GM18519 (cell line): ENCODE measurements around the gene ACAP2.
"Not testable (repeated sequence)": the region's sequence is repeated elsewhere in the genome, so short reads cannot be mapped to it uniquely, and the experiment has no call there.

Source experiments
- ATAC-seq: cut with Tn5 transposase; IDR thresholded peaks from one replicate; pipeline ENCODE4 v1.9.1; 2021; ENCODE audit warnings: mild to moderate bottlenecking, moderate library complexity; ENCODE audit not compliant: unreplicated experiment, low FRiP score

The ACAP2 gene

DNA sequence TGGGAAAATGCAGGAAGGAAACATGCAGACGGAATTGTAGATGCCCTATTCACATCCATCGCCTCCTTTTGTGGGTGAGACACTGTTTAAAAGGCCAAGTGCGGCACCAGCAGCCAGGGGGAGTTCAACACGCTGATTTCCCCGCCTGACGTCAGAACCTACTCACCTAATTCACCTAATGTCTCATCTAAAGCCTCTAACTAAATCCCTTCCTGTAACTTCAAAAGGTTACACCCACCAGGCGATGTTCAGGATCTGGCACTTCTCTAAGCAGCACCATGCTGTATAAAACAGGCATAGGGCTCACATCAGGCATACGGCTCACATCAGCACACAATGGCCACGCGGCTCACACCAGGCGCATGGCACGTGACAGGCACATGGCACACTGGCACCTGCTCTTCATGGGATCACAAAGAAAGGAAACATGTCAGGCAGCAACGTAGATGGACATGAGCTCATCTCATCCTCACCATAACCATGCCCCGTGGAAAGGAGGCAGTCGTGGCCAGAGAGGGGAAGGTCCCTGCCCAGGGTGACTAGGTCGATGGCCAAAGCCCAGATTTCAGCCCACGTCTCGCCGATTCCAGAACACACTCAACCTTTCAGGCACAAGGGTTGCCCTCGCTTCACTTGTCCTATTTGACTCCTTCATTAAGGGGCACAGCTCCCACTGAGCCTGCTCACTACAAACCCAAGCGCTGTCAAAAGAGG, 193.6 kb downstream of the ACAP2 start:
- ATAC-seq: no peak

DNA sequence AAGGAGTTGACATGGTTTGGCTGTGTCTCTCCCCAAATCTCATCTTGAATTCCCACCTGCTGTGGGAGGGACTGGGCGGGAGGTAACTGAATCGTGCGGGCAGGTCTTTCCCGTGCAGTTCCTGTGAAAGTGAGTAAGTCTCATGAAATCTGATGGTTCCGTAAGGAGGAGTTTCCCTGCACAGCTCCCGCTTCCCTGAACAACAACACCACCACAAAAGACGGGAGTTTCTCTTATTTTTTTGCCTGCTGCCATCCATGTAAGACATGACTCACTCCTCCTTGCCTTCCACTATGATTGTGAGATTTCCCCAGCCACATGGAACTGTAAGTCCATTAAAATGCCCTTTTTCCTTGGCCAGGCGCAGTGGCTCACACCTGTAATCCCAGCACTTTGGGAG, 194.5 kb downstream of the ACAP2 start:
- no peak for ATAC-seq

DNA sequence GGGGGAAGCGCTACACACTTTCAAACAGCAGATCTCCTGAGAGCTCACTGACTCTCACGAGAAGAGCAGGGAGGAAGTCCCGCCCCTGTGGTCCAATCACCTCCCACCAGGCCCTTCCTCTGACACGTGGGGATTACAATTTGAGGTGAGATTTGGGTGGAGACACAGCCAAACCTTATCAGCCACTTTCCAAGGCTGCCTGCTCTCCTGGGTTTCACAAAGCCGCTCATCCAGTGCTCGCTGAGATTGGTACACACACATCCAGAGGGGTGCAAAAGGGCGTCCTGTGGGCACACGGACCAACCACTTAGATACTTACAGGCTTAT, 195.0 kb downstream of the ACAP2 start:
- ATAC-seq: no peak

DNA sequence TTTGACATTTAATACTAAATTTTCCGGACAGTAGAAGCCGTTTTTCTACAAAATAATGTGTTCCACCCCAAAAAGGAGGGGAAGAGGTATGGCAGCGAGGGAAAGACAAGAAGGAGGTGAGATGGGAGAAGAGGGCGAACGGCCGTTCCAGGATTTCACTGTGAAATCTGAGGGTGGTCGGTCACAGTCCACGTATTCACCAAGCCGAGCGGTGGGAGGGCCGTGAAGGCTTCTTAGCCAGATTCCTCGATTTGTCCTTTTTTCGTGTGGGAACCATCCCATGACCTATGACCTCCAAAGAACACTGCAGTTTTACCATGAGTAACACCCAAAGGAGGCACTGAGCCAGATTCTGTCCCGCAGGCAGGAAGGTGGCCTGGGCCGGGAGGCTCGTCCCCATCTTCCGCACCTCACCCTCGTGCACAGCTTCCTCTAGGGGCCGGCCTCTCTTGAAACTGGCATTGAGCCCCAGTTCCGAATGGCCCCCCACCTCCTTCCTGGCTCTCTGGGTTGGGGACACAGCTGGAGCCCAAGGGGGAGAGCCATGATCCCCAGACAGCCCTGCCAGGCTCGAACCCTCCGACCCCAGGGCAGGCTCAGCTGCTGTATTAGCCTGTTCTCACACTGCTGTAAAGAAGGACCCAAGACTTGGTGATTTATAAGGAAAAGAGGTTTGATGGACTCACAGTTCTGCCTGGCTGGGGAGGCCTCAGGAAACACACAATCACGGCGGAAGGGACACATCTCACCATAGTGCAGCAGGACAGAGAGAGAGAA, 195.5 kb downstream of the ACAP2 start:
- ATAC-seq: no peak

DNA sequence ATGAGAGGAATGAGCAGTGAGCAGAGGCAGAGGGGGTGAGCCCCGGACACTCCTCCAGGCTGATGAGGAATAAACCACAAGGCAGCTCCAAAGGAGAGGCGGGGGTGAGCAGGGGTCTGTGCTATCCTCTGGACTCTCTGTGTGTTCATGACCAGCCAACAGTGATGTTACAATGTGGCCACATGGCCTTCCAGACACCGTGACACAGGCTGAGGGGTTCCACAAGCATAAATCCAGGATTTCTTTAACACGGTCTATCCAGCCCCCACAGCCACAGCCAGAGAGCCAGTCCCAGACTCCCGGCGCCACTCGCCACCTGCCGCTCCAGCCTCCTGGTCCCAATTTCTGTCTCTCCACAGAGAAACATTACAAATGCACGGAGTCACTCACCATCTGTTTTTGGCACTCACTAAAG, 196.2 kb downstream of the ACAP2 start:
- no peak for ATAC-seq

DNA sequence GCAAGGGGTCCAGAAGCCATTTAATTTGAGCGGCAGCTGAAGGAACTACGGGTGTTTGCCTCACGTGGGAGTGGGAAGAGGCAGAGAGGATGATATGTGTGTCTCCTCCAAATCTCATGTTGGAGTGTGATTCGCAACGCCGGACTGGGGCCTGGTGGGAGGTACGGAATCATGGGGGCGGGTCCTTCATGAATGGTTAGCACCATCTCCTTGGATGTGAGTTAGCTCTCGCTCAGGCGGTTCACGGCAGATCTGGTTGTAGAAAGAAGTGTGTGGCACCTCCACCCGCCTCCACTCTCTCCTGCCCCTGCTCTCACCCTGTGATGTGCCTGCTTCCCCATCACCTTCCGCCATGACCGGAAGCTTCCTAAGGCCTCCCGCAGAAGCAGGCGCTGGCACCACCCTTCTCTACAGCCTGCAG, 197.3 kb downstream of the ACAP2 start:
- ATAC-seq: no peak

DNA sequence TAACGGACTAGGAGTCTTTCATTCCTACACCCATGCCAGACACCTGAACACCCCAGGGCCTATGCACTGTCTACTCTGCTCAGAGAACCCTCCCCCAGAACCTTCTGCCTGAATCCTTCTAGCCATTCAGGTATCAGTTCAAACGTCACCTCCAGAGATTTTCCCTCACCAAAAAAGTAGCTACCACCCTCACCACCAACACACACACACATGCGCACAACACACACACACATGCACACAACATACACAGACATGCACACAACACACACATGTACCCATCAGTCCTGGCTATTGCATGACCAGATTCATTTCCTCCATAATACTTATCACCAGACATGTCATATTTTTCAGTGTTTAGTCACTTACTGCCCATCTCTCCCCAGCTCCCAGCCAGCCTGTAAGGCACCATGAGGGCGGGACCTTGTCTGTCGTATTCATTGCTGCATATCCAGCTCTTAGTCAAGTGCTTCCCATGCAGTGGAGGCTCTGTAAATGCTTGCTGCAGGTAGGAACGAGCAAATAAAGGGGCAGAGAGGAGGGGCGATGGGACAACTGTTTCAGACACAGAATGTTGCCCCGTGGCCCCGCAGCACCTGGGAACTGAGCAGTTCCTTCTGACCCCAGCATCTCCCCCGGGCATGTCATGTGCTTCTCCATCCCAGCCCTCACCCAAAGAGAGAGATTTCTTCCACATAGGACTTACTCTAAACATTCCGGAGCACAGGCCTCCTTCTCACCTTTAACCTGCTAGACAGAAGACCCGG, 201.0 kb downstream of the ACAP2 start:
- ATAC-seq: no peak

DNA sequence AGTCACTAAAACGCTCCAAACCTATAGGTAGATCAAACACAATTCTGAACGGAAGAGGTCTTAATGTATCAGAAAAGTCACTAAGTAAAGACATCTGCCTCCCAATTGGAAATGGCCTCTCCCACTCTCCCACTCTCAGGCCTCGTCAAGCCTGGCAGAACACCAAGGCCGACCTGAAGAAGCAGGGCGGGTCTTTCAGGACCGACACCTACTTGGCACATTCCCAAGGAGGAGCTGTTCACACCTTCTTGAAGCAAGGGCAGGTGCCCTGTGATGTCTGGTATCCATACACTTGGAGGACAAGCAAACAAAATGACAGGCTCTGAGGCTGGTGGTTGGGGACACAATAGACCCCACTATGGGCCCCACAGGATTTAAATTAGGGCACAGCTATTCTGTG, 201.9 kb downstream of the ACAP2 start:
- no peak for ATAC-seq

DNA sequence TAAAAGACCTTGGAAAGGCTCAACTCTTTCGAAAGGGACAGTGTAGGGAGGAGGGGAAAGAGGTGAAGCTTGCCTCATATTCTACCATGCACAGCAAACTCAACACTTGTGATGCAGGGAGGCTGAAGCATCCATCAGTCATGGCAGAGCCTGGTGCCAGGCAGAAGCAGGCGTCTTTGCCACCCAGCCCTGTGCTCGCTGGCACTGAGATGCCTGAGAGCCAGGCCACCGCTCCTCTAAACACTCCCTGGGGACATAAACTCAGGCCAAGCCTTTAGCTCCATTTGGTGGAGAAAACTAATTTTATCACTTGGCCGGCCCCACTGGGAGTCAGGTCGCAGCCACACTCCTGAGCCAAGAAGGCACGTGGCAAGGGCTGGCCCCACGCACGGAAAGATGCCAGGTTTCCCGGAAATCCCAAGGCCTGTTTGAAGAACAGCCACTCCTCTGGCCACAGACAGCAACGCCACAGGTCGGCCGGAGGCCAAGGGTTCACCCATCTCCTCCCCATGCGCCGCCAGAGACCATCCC, 202.6 kb downstream of the ACAP2 start:
- no peak for ATAC-seq

DNA sequence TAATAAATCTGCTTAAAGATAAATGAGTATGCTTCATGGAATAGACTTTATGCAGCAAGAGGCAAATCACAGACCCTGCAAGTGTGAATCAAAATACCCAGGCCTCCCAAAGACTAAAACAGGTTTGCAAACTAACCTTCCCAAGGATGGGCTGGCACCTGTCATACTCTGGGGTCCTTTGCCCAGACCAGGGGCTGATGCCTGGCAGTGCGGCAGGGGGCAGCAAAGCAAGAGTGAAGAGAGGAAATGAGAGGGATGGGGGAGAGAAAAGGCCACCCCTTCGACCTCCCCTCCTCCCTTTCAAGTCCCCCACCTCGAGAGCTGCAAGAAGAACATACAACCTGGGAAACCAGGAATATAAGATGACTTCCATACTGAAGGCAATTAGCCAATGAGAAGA, 203.7 kb downstream of the ACAP2 start:
- no peak for ATAC-seq

DNA sequence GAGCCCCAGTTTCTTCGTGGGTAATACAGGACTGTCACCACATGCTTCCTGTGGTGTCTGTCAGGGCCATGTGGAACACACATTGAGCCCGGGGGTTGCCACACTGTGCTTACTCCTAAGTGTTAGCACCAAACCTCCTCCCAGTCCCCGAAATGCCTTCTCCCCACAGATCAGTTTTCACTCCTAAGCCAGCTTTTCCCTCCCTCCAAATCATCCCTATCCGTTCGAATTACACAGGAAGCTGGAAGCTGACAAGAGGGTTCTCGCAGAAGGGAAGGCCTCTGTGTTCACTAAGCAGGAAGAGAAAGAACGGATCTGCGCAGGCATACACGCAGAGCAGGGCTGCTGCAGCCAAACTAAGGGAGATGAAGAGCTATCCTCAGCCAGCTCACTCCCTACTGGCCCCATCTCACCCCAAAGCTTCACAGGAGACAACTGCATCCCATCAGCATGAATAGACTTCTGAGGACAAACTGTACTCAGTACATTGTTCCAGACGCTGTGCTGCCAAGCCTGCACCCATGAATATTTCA, 204.2 kb downstream of the ACAP2 start:
- ATAC-seq: no peak

DNA sequence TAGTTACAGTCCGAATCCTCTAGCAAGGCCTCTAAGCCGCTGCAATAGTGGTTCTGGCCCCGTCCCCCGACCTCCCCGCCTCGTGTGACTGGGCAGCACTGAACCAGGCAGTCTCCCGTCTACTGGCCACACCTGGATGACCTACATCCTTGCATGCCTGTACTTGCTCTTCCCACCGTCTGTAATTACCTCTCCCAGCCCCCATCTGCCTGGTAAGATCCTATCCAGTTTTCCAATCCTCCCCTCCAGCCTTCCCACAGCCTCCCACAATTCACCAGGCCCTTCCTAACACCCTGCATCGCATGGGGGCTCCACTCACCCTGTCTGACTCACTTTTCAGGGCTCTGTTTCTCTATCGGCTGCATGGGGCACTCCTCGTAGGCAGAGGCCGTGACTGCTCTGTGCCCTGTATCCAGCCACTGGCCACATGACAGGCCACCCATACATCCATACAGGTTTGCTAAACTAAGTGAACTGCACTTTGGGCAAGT, 204.7 kb downstream of the ACAP2 start:
- no peak for ATAC-seq

DNA sequence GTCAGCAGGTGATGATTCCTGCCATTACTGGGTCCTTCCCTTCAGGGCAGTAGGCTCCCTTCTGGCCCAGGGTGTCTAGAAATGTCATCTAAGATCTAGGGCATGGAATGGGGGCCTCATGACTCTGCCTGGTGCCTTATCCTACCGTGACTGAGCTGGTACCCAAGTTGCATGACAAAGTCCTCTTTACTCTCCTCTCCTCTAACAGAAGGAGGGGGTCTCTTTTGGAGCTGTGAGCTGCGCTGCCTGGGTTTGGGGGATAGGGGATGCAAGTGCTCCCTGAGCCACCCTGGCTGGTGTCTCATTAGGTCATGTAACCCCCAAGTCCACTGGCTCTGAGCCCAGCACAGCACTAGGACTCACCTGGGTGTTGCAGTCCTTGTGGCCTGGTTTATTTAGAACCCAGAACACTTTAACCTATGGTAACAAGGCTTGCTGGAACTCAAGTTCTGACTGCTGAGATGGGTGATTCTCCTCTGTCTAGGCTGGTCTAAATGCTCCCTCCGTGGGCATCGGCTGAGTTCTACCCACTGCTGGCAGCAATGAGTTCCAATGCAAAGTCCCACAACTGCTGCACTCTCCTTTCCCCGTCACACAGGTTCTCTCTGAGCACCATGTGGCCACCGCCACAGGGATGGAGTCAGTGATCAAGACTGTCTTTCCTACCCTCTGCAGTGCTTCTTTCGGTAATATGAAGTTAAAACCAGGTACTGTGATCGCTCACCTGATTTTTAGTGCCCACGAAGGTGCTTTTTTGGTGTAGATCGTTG, 205.8 kb downstream of the ACAP2 start:
- no peak for ATAC-seq

DNA sequence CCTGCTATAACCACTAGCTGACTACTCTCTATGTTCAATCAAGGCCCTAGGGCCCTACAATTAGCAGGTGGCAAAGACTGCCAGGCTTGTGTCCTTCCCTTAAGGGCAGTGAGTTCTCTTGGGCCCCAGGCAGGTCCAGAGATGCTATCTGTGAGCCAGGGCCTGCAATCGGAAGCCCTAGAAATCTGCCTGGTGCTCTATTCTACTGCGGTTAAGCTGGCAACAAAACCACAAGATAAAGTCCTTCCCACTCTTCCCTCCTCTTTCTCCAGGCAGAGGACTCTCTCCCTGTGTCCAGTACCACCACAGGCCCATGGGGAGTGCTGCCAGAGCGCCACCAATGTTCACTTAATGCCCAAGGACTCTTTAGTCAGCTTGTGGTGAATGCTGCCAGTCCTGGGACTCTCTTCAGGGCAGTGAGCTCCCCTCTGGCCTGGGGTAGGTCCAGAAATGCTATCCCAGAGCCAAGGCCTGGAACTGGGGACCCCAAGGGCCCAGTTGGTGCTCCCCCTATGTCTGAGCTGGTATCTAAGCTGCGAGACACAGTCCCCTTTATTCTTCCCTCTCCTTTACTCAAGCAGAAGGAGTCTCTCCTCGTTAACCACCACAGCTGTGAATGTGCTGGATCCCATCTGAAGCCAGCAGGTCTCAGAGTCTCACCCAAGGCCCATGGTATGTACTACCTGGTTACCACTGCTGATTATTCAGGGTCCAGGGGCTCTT, 206.6 kb downstream of the ACAP2 start:
- no peak for ATAC-seq

DNA sequence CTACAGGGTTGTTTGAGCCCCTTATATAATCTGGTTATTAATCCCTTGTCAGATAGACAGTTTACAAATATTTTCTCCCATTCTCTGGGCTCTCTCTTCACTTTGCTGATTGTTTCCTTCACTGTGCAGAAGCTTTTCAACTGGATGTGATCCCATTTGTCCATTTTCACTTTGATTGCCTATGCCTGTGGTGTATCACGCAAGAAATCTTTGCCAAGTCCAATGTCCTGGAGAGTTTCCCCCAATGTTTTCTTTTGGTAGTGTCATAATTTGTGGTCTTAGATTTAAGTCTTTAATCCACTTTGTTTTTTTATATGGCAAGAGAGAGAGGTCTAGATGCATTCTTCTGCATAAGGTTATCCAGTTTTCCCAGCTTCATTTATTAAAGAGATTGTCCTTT, 212.6 kb downstream of the ACAP2 start:
- ATAC-seq: no peak

DNA sequence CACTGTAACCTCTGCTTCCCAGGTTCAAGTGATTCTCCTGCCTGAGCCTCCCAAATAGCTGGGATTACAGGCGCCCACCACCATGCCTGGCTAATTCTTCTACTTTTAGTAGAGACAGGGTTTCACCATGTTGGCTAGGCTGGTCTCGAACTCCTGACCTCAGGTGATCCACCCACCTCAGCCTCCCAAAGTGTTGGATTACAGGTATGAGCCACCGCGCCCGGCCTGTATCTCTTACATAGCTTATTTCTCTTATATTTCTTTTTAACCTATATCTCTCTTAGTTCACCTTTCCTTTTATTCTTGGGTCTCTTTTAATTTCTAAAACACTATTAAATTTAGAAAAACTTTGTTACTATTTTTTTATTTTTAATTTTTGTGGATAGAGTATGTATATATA, 213.9 kb downstream of the ACAP2 start:
- not testable (repeated sequence) for ATAC-seq

DNA sequence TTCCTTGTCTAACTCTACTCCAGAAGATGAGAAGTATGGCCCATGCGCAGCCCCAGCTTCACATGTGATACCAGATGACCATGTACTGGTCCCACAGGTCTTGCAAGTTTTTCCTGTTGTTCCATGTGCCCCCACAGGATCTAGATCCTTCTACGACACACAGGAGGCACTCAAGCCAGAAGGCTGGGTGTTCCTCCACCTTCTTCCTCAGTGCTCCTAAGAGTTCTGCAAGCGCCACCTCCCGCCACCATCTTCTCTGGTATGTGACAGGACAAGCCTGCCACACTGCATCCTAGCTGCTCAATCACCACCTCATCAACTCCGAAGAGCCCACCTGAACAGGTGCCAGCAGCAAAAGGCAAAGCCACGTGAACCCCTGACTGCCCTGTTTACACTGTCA, 214.9 kb downstream of the ACAP2 start:
- no peak for ATAC-seq

DNA sequence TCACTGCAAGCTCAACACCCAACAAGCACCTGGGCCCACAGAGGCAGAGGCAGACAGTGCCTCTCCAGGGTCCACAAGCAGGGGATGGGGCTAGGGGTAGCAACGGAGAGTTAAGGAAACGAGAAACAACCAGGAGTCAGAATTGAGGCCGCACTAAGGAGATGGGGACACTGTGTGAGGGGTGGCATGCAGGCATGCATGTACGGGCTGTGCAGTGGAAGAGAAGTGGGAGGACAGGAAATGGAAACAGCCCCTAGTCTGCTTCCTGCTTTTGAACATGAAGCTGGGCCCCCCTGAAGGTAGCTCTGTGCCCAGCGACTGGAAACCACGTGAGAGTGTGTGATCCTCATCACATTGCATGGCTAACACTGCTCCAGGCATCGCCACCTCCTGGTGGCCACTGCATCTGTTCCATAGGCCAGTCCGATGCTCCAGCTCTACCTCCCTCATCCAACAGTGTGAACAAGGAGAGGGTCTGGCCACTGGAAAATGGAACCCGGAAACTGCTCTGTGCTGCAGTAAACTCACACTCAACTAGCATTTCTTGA, 215.8 kb downstream of the ACAP2 start:
- no peak for ATAC-seq

DNA sequence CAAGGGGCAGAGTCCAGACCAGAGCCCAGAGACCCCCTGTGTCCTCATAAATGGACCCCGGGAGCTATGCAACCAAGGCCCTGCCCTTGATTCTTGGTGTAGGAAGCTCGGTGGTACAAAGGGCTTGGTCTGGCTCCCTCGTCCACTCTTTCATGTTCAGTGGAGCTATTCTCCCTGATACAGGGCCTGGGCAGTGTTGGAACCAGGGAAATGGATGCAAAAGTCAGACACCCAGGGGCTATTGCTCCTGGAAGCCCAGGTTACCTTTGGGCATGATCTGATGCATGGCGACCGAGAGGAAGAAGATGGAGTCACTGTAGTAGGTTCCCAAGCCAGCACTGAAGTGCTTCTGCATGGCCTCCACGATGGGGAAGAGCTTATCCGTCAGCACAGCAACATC, 216.4 kb downstream of the ACAP2 start:
- no peak for ATAC-seq
